ENCODE results near the gene ARL6IP4.

The ARL6IP4 gene

DNA sequence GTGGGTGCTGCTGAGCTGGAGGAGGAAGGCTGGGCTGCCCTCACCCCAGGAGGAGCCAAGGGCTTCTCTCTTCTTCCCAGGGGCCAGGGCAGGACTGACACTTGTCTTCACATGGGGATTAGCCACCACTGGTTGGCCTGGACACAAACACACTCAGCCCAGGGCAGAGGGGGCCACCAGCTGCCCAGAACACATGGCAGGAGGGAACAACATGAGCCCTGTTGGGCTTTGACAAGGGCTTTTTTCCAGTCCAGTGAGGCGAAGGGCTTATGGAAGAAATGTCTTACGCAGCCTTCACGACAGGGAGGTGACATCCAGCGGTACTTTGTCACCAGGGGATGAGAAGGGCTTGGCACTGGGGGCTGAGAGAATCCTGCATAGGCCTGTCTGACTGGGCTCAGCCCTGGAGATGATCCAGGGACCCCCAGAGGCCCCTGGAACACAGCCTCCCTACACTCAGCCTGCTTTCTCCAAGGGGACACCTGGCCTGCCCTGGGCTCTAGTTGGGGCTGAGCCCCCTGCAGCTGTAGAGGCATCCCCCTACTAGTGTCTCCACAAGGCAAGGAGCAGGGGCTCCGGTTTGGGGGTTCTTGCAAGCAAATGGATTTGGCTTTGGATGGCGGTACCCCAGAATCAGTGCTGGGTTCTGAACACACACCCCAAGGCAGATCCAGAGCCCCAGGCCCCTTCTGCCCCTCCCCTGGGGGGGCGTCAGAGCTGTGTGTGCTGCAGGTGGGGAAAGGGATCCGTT is 18.9 kb downstream of the ARL6IP4 start:
- Histone ChIP-seq H3K9me3 (ENCODE audit: control insufficient read depth, low read length) (no peaks in the 10 kb centered on the region), H3K36me3 (ENCODE audit: control insufficient read depth, insufficient read depth, low read length) (no peaks in the 10 kb centered on the region), H3K27ac (ENCODE audit: insufficient read depth, low read depth, low read length, poor library complexity, severe bottlenecking) (no peak overlapping the region), H3K4me3 (ENCODE audit: insufficient read depth, low read depth, low read length) (no peak overlapping the region), H3K4me1 (ENCODE audit: control insufficient read depth, insufficient read depth, low read length) (no peaks in the 10 kb centered on the region), H3K27me3 (ENCODE audit: control insufficient read depth, insufficient read depth, low read length, poor library complexity, severe bottlenecking) (no peaks in the 10 kb centered on the region)
- 90 to 95% methylated on average over 7 to 8 of the region's 8 CpGs for WGBS, 2 experiments

DNA sequence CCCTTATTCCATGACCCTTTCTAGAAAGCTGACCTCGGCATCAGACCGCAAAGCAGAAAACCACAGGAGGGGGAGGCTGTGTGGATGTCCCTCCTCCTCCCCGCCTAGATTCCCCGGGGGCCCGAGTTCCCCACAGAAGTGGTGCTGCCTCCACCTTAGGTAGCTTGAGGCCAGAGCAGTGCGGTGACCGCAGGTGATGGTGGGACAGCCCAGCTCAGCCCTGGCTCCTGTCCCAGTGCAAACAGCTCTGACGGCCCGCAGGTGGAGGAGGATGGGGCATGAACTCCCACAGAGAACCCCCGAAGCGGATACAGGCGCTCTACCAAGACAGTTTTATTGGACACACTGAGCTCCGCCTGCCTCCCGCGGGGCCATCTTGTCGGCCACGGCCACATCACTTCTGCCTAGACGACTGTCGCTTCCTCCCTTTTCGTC is 19.5 kb downstream of the ARL6IP4 start:
- Histone ChIP-seq H3K27ac (ENCODE audit: insufficient read depth, low read depth, low read length, poor library complexity, severe bottlenecking) (no peak overlapping the region), H3K27me3 (ENCODE audit: control insufficient read depth, insufficient read depth, low read length, poor library complexity, severe bottlenecking) (no peaks in the 10 kb centered on the region), H3K4me1 (ENCODE audit: control insufficient read depth, insufficient read depth, low read length) (no peaks in the 10 kb centered on the region), H3K9me3 (ENCODE audit: control insufficient read depth, low read length) (no peaks in the 10 kb centered on the region), H3K36me3 (ENCODE audit: control insufficient read depth, insufficient read depth, low read length) (no peaks in the 10 kb centered on the region), H3K4me3 (ENCODE audit: insufficient read depth, low read depth, low read length) (no peak overlapping the region)
- 90 to 92% methylated on average over 20 of the region's 20 CpGs for WGBS, 2 experiments

DNA sequence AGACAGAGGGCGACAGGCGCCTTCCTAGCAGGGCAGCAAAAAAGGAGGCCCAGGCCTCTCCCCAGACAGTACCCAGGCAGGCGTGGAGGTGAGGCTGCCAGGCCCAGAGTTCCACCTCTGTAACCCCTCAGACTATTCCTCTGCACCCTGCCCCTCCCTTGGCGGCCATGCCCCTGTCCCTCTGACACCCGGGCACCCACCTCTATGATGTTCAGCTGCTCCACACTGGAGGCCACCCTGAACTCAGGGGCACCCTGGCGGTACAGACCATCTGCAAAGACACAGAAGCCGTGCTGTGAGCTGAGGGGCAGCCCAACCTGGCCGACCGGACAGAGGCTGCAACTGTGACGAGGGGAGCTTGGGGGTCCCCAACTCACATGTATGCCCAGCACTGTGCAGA is 20.1 kb downstream of the ARL6IP4 start:
- WGBS, 2 experiments, result 93 to 94% methylated on average over 10 of the region's 10 CpGs
- H3K27me3 ChIP-seq (ENCODE audit: control insufficient read depth, insufficient read depth, low read length, poor library complexity, severe bottlenecking), result no peaks in the 10 kb centered on the region
- no peaks in the 10 kb centered on the region for H3K36me3 ChIP-seq (ENCODE audit: control insufficient read depth, insufficient read depth, low read length)
- H3K27ac ChIP-seq (ENCODE audit: insufficient read depth, low read depth, low read length, poor library complexity, severe bottlenecking), result no peak overlapping the region
- H3K4me3 ChIP-seq (ENCODE audit: insufficient read depth, low read depth, low read length), result no peak overlapping the region
- no peaks in the 10 kb centered on the region for H3K9me3 ChIP-seq (ENCODE audit: control insufficient read depth, low read length)
- H3K4me1 ChIP-seq (ENCODE audit: control insufficient read depth, insufficient read depth, low read length), result no peaks in the 10 kb centered on the region

DNA sequence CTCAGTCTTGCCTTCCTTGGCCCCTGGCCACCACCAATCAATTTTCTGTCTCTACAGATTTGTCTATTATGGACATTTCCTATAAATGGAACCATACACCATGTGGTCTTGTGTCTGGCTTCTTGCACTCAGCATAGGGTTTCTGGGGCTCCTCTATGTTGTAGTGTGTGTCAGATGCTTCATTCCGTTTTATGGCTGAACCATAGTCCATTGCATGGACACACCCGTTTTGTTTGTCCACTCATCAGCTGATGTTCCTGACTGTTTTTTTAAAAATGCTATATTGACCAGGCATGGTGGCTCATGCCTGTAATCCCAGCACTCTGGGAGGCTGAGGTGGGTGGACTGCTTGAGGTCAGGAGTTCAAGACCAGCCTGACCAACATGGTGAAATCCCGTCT is 21.0 kb downstream of the ARL6IP4 start:
- no peak overlapping the region for H3K27ac ChIP-seq (ENCODE audit: insufficient read depth, low read depth, low read length, poor library complexity, severe bottlenecking)
- H3K9me3 ChIP-seq (ENCODE audit: control insufficient read depth, low read length), result no peaks in the 10 kb centered on the region
- H3K4me3 ChIP-seq (ENCODE audit: insufficient read depth, low read depth, low read length), result no peak overlapping the region
- no peaks in the 10 kb centered on the region for H3K27me3 ChIP-seq (ENCODE audit: control insufficient read depth, insufficient read depth, low read length, poor library complexity, severe bottlenecking)
- WGBS, 2 experiments, result 92 to 95% methylated on average over 3 of the region's 3 CpGs
- H3K36me3 ChIP-seq (ENCODE audit: control insufficient read depth, insufficient read depth, low read length), result no peaks in the 10 kb centered on the region
- no peaks in the 10 kb centered on the region for H3K4me1 ChIP-seq (ENCODE audit: control insufficient read depth, insufficient read depth, low read length)

DNA sequence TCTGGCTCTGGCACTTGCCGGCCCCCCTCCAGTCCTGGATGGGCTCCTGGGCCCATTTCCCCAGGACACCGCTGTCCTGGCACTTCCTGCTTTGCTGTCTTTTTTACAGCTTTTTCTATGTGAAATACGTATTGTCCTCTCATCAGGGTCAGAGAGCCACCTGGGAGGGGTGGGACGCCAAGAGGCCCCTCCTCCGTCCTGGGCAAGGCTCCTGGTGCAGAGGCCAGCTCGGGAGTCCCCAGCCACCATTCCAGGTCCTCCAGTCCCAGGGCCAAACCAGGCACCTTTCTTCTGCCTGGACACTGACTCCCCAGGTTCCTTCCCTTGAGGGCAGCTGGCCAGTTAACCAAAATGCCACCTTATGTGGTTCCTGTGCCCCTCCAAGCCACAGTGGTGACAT is 22.8 kb downstream of the ARL6IP4 start:
- no peaks in the 10 kb centered on the region for H3K4me1 ChIP-seq (ENCODE audit: control insufficient read depth, insufficient read depth, low read length)
- no peak overlapping the region for H3K4me3 ChIP-seq (ENCODE audit: insufficient read depth, low read depth, low read length)
- no peak overlapping the region for H3K27ac ChIP-seq (ENCODE audit: insufficient read depth, low read depth, low read length, poor library complexity, severe bottlenecking)
- no peaks in the 10 kb centered on the region for H3K27me3 ChIP-seq (ENCODE audit: control insufficient read depth, insufficient read depth, low read length, poor library complexity, severe bottlenecking)
- no peaks in the 10 kb centered on the region for H3K9me3 ChIP-seq (ENCODE audit: control insufficient read depth, low read length)
- no peaks in the 10 kb centered on the region for H3K36me3 ChIP-seq (ENCODE audit: control insufficient read depth, insufficient read depth, low read length)
- 87 to 89% methylated on average over 6 of the region's 6 CpGs for WGBS, 2 experiments

DNA sequence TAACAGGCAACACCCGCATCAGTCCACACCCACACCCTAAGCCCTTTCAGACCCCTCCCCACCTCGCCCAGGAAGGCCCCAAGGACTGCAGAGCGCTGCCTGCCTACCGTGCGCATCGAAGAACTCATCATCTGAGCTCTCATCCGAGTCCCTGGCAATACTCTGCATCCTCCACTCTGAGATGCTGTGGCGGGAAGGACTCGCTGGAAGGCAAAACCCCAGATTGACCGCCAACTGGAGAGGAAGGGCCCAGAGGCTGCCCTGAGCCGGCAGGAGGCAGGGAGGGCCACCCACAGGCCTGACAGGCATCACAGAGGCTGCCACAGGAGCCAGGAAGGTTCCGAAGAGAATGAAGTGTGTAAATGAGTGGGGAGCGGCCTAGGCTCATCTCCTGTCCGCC is 23.8 kb downstream of the ARL6IP4 start:
- no peak overlapping the region for H3K27ac ChIP-seq (ENCODE audit: insufficient read depth, low read depth, low read length, poor library complexity, severe bottlenecking)
- no peaks in the 10 kb centered on the region for H3K27me3 ChIP-seq (ENCODE audit: control insufficient read depth, insufficient read depth, low read length, poor library complexity, severe bottlenecking)
- WGBS, 2 experiments, result 87 to 92% methylated on average over 14 of the region's 14 CpGs
- H3K4me3 ChIP-seq (ENCODE audit: insufficient read depth, low read depth, low read length), result no peak overlapping the region
- H3K36me3 ChIP-seq (ENCODE audit: control insufficient read depth, insufficient read depth, low read length), result no peaks in the 10 kb centered on the region
- H3K4me1 ChIP-seq (ENCODE audit: control insufficient read depth, insufficient read depth, low read length), result no peaks in the 10 kb centered on the region
- no peaks in the 10 kb centered on the region for H3K9me3 ChIP-seq (ENCODE audit: control insufficient read depth, low read length)

DNA sequence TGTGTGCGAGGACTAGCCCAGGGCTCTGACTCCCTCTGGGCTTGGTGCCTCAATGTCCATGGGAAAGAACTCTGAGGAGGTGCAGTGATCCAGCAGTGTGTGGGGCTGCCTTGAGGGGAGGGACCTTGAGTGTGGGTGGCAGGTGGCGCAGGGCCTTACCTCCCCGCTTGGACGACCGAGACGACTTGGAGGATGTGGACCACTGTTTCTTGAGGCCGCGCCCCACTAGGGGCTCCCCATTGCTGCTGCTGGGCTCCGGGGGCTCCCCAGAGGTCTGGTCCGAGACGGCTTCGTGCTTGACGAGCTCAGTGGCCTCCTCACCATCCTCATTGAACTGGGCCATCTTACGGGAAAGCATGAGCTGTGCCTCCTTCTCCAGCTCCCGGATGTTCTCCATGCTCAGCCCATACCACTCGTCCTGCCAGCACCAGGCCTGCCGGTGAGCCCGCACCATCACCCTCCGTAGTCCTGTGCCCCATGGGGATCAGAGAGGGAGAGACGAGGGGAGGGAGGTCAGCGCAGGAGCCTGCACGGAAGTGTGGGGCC is 24.7 kb downstream of the ARL6IP4 start:
- Histone ChIP-seq H3K4me1 (ENCODE audit: control insufficient read depth, insufficient read depth, low read length) (no peaks in the 10 kb centered on the region), H3K27ac (ENCODE audit: insufficient read depth, low read depth, low read length, poor library complexity, severe bottlenecking) (no peak overlapping the region), H3K4me3 (ENCODE audit: insufficient read depth, low read depth, low read length) (no peak overlapping the region), H3K36me3 (ENCODE audit: control insufficient read depth, insufficient read depth, low read length) (no peaks in the 10 kb centered on the region), H3K27me3 (ENCODE audit: control insufficient read depth, insufficient read depth, low read length, poor library complexity, severe bottlenecking) (no peaks in the 10 kb centered on the region), H3K9me3 (ENCODE audit: control insufficient read depth, low read length) (no peaks in the 10 kb centered on the region)
- WGBS, 2 experiments, result 94 to 95% methylated on average over 22 of the region's 22 CpGs

DNA sequence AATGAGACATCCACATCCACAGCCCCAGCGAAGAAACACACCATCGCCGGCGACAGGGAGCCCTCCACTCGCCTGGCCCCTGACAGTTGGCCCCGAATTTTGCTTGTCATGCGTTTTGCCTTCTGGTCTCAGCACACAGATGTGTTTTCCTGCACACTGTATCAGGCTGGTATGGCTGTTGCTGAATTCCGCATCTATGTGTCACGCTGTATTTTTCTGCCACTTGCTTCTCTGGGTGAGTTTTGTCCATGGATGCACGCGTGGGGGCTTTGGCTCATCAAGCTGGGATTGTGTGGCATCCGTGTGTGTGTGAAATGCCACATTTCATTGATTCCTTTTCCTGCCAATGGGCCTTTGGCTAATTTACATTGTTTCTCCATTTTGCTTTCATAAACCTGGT is 26.5 kb downstream of the ARL6IP4 start:
- Histone ChIP-seq H3K4me1 (ENCODE audit: control insufficient read depth, insufficient read depth, low read length) (no peaks in the 10 kb centered on the region), H3K9me3 (ENCODE audit: control insufficient read depth, low read length) (no peaks in the 10 kb centered on the region), H3K27ac (ENCODE audit: insufficient read depth, low read depth, low read length, poor library complexity, severe bottlenecking) (no peak overlapping the region), H3K4me3 (ENCODE audit: insufficient read depth, low read depth, low read length) (no peak overlapping the region), H3K36me3 (ENCODE audit: control insufficient read depth, insufficient read depth, low read length) (no peaks in the 10 kb centered on the region), H3K27me3 (ENCODE audit: control insufficient read depth, insufficient read depth, low read length, poor library complexity, severe bottlenecking) (no peaks in the 10 kb centered on the region)
- WGBS, 2 experiments, result 86 to 87% methylated on average over 12 of the region's 12 CpGs

DNA sequence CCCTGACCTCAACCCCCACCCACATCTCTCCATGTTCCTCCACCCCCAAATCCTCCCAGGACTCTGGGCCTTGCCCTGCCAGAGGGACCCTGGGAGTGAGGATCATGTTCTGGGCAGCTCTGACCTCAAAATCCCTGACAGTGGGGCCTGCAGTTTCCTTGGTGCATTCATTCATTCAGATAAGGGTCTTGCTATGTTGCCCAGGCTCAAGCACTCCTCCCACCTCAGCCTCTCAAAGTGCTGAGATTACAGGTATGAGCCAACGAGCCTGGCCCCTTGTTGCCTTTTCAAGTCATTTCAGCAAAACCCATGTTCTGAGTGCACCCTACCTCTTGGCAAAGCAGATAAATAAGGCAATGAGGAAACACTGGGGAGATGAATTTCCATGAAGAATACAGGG is 29.6 kb downstream of the ARL6IP4 start:
- H3K4me1 ChIP-seq (ENCODE audit: control insufficient read depth, insufficient read depth, low read length), result no peaks in the 10 kb centered on the region
- WGBS, 2 experiments, result 96 to 97% methylated on average over 1 of the region's 1 CpG
- H3K4me3 ChIP-seq (ENCODE audit: insufficient read depth, low read depth, low read length), result no peak overlapping the region
- no peaks in the 10 kb centered on the region for H3K27me3 ChIP-seq (ENCODE audit: control insufficient read depth, insufficient read depth, low read length, poor library complexity, severe bottlenecking)
- H3K9me3 ChIP-seq (ENCODE audit: control insufficient read depth, low read length), result no peaks in the 10 kb centered on the region
- no peaks in the 10 kb centered on the region for H3K36me3 ChIP-seq (ENCODE audit: control insufficient read depth, insufficient read depth, low read length)
- no peak overlapping the region for H3K27ac ChIP-seq (ENCODE audit: insufficient read depth, low read depth, low read length, poor library complexity, severe bottlenecking)

DNA sequence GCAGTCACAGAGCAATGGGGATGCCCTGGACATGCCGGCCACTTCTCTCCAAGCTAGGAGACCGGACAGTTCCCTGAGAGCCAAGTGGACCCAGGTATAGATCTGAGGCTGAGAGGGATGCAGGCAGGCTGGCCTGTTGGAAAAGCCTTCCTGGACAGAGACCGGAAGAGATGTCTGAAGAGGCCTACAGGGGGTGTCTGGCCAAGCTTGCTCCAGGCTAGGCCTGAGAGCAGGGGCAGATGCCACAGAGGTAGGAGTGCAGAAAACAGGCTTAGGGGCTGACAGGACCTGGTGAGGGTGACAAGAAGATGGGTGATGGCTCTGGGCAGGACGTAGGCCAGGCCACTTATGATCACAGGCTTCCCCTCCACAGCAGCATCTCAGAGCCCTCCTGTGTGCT is 30.2 kb downstream of the ARL6IP4 start:
- no peak overlapping the region for H3K4me3 ChIP-seq (ENCODE audit: insufficient read depth, low read depth, low read length)
- 85 to 90% methylated on average over 4 of the region's 4 CpGs for WGBS, 2 experiments
- H3K36me3 ChIP-seq (ENCODE audit: control insufficient read depth, insufficient read depth, low read length), result no peaks in the 10 kb centered on the region
- H3K27ac ChIP-seq (ENCODE audit: insufficient read depth, low read depth, low read length, poor library complexity, severe bottlenecking), result no peak overlapping the region
- H3K4me1 ChIP-seq (ENCODE audit: control insufficient read depth, insufficient read depth, low read length), result no peaks in the 10 kb centered on the region
- H3K27me3 ChIP-seq (ENCODE audit: control insufficient read depth, insufficient read depth, low read length, poor library complexity, severe bottlenecking), result no peaks in the 10 kb centered on the region
- no peaks in the 10 kb centered on the region for H3K9me3 ChIP-seq (ENCODE audit: control insufficient read depth, low read length)
